H9 (cell line): ENCODE data around the gene ZBTB20. TPM values are rescaled to one million over a fixed set of nuclear protein-coding genes. Genes with fewer than 3 reads are reported as not detected.

Experiments used
- DNase-seq: peaks from one replicate; pipeline ENCODE4 v3.0.0-alpha.2; 2017
- H2AFZ ChIP-seq: one replicate; pipeline ENCODE4 v1.6.1; 2013; ENCODE audit warnings: mild to moderate bottlenecking, low read length, control low read depth, moderate library complexity
- H2AK5ac ChIP-seq: 2 replicates; pipeline ENCODE4 v1.6.1; 2013; ENCODE audit warnings: low read length, control low read depth, mixed read lengths; ENCODE audit not compliant: insufficient read length
- H2BK120ac ChIP-seq: one replicate; pipeline ENCODE4 v1.6.1; 2013; ENCODE audit warnings: low read depth, mild to moderate bottlenecking, low read length, control low read depth, inconsistent platforms; ENCODE audit not compliant: poor library complexity, severe bottlenecking
- H2BK12ac ChIP-seq: 2 replicates; pipeline ENCODE4 v1.6.1; 2013; ENCODE audit warnings: low read length, control low read depth, mixed read lengths, low read depth; ENCODE audit not compliant: insufficient read length
- H2BK15ac ChIP-seq: 2 replicates; pipeline ENCODE4 v1.6.1; 2013; ENCODE audit warnings: low read depth, low read length, control low read depth
- H2BK20ac ChIP-seq: one replicate; pipeline ENCODE4 v1.6.1; 2013; ENCODE audit warnings: low read depth, mild to moderate bottlenecking, low read length, control low read depth, inconsistent platforms; ENCODE audit not compliant: poor library complexity, severe bottlenecking
- H2BK5ac ChIP-seq: 2 replicates; pipeline ENCODE4 v1.6.1; 2013; ENCODE audit warnings: low read length, control low read depth, mixed read lengths; ENCODE audit not compliant: insufficient read length
- H3K14ac ChIP-seq: 2 replicates; pipeline ENCODE4 v1.6.1; 2013; ENCODE audit warnings: low read length, control low read depth; ENCODE audit not compliant: insufficient read depth
- H3K18ac ChIP-seq: 2 replicates; pipeline ENCODE4 v1.6.1; 2013; ENCODE audit warnings: low read depth, mild to moderate bottlenecking, mixed read lengths, low read length, control low read depth; ENCODE audit not compliant: insufficient read length
- H3K23ac ChIP-seq: 2 replicates; pipeline ENCODE4 v1.6.1; 2013; ENCODE audit warnings: low read length, control low read depth, mixed read lengths, low read depth; ENCODE audit not compliant: insufficient read length
- H3K23me2 ChIP-seq: 2 replicates; pipeline ENCODE4 v1.6.1; 2013; ENCODE audit warnings: low read depth, mild to moderate bottlenecking, mixed read lengths, low read length, control low read depth; ENCODE audit not compliant: insufficient read length, poor library complexity, severe bottlenecking
- H3K27ac ChIP-seq: 2 replicates; pipeline ENCODE4 v1.5.1; 2013; ENCODE audit warnings: low read length, control low read depth, mixed read lengths, low read depth; ENCODE audit not compliant: insufficient read length
- H3K27me3 ChIP-seq: 2 replicates; pipeline ENCODE4 v1.6.1; 2013; ENCODE audit warnings: low read length, control low read depth, inconsistent platforms; ENCODE audit not compliant: insufficient read depth
- H3K4ac ChIP-seq: 2 replicates; pipeline ENCODE4 v1.6.1; 2013; ENCODE audit warnings: low read depth, mild to moderate bottlenecking, control low read depth, inconsistent platforms, low read length, moderate library complexity
- H3K4me1 ChIP-seq: 2 replicates; pipeline ENCODE4 v1.6.1; 2013; ENCODE audit warnings: low read length, control low read depth, inconsistent platforms; ENCODE audit not compliant: insufficient read depth
- H3K4me2 ChIP-seq: 2 replicates; pipeline ENCODE4 v1.6.1; 2013; ENCODE audit warnings: low read length, control low read depth, mixed read lengths; ENCODE audit not compliant: insufficient read length, insufficient read depth
- H3K56ac ChIP-seq: 2 replicates; pipeline ENCODE4 v1.6.1; 2013; ENCODE audit warnings: low read depth, mild to moderate bottlenecking, mixed read lengths, low read length, control low read depth; ENCODE audit not compliant: insufficient read length
- H3K79me1 ChIP-seq: 2 replicates; pipeline ENCODE4 v1.6.1; 2013; ENCODE audit warnings: low read depth, mild to moderate bottlenecking, moderate library complexity, low read length, control low read depth, inconsistent platforms; ENCODE audit not compliant: insufficient read depth, poor library complexity, severe bottlenecking
- H3K79me2 ChIP-seq: 2 replicates; pipeline ENCODE4 v1.6.1; 2013; ENCODE audit warnings: low read length, control low read depth, inconsistent platforms; ENCODE audit not compliant: insufficient read depth
- H3K9ac ChIP-seq: 2 replicates; pipeline ENCODE4 v1.6.1; 2013; ENCODE audit warnings: low read length, control low read depth, mixed read lengths; ENCODE audit not compliant: insufficient read length; ENCODE audit errors: extremely low read depth
- H3K9me3 ChIP-seq: one replicate; pipeline ENCODE4 v1.6.1; 2013; ENCODE audit warnings: low read depth, low read length, inconsistent platforms; ENCODE audit not compliant: control insufficient read depth
- H3T11ph ChIP-seq: one replicate; pipeline ENCODE4 v1.6.1; 2013; ENCODE audit warnings: mild to moderate bottlenecking, low read length, control low read depth, inconsistent platforms
- H4K20me1 ChIP-seq: one replicate; pipeline ENCODE4 v1.6.1; 2013; ENCODE audit not compliant: control insufficient read depth, insufficient read length, insufficient read depth
- H4K5ac ChIP-seq: 2 replicates; pipeline ENCODE4 v1.6.1; 2013; ENCODE audit warnings: low read depth, mild to moderate bottlenecking, mixed read lengths, low read length, control low read depth; ENCODE audit not compliant: insufficient read length
- H4K8ac ChIP-seq: replicated peaks from 2 replicates; pipeline ENCODE4 v1.6.1; 2013; ENCODE audit warnings: low read length, control low read depth, mixed read lengths, low read depth; ENCODE audit not compliant: insufficient read length
- H4K91ac ChIP-seq: 2 replicates; pipeline ENCODE4 v1.6.1; 2013; ENCODE audit warnings: low read depth, mild to moderate bottlenecking, moderate library complexity, mixed read lengths, low read length, control low read depth; ENCODE audit not compliant: insufficient read length
- H3K27ac Mint-ChIP-seq, 3 experiments: 2 replicates in 2 of 3; 3 replicates in 1 of 3; pipeline ENCODE4 v1.8.0; 2020 to 2021; ENCODE audit warnings: mixed read lengths in 3 of 3, mild to moderate bottlenecking in 1 of 3, moderate library complexity in 1 of 3
- H3K27me3 Mint-ChIP-seq: 2 replicates; pipeline ENCODE4 v1.8.0; 2021; ENCODE audit warnings: low read depth, mild to moderate bottlenecking, moderate library complexity, mixed read lengths
- H3K36me3 Mint-ChIP-seq, 3 experiments: 2 replicates in 2 of 3; 3 replicates in 1 of 3; pipeline ENCODE4 v1.8.0; 2020 to 2021; ENCODE audit warnings: low read depth in 3 of 3, mixed read lengths in 3 of 3; ENCODE audit not compliant: insufficient read depth in 1 of 3
- H3K4me1 Mint-ChIP-seq, 2 experiments: 2 replicates each; pipeline ENCODE4 v1.8.0; 2020; ENCODE audit warnings: mixed read lengths in 2 of 2
- H3K4me3 Mint-ChIP-seq, 2 experiments: 2 replicates in 1 of 2; 3 replicates in 1 of 2; pipeline ENCODE4 v1.8.0; 2020 to 2021; ENCODE audit warnings: mild to moderate bottlenecking in 2 of 2, mixed read lengths in 2 of 2, moderate library complexity in 1 of 2
- H3K9me3 Mint-ChIP-seq, 2 experiments: 2 replicates in 1 of 2; 3 replicates in 1 of 2; pipeline ENCODE4 v1.8.0; 2020; ENCODE audit warnings: mild to moderate bottlenecking in 2 of 2, mixed read lengths in 2 of 2, moderate library complexity in 1 of 2
- CTCF ChIP-seq: fragments of 200-600 bp; sonication (generic); conservative IDR thresholded peaks from 3 replicates; pipeline ENCODE4 v1.8.0; 2021; ENCODE audit warnings: antibody characterized with exemption, mild to moderate bottlenecking
- WGBS: extraction: QIAGEN DNeasy Blood & Tissue Kit; methylation state at CpG from one replicate; pipeline ENCODE4 v1.1.7; 2013; ENCODE audit warnings: missing lambda C conversion rate, low lambda C conversion rate, mixed read lengths; ENCODE audit not compliant: insufficient read length; ENCODE audit errors: extremely low coverage; 5-methylcytosine and 5-hydroxymethylcytosine counted together
- total RNA-seq: library from RNA; stranded (reverse); gene quantifications from 2 replicates; pipeline ENCODE4 v1.2.1, GENCODE V29; 2021

The ZBTB20 gene
- total RNA-seq, 1 experiment from 2014 or later: 0.70 TPM

GRCh38 chr3:114903213-114903612 is 243.9 kb downstream of the ZBTB20 start:
- Histone ChIP-seq H2BK5ac (no peak overlapping the region), H3T11ph (no peak overlapping the region), H2AFZ (no peak overlapping the region), H3K79me1 (no peaks in the 10 kb centered on the region), H3K4me2 (no peak overlapping the region), H2AK5ac (no peak overlapping the region), H4K5ac (no peak overlapping the region), H3K9me3 (no peaks in the 10 kb centered on the region), H3K4me1 (peaks cover 3% of the 10 kb centered on the region), H3K23ac (no peak overlapping the region), H4K91ac (no peak overlapping the region), H3K14ac (no peak overlapping the region), H3K27ac (no peak overlapping the region), H3K23me2 (no peaks in the 10 kb centered on the region), H2BK12ac (no peak overlapping the region), H2BK20ac (no peak overlapping the region), H3K9ac (no peak overlapping the region), H4K8ac (no peak overlapping the region), H4K20me1 (no peaks in the 10 kb centered on the region), H3K79me2 (no peaks in the 10 kb centered on the region), H2BK15ac (no peak overlapping the region), H3K18ac (no peak overlapping the region), H3K4ac (no peak overlapping the region), H2BK120ac (no peak overlapping the region), H3K27me3 (no peaks in the 10 kb centered on the region; the same call in 1 of the 2 replicates), H3K56ac (no peak overlapping the region)
- no peak overlapping the region; a peak in 1 of 5 replicates for H3K4me3 Mint-ChIP-seq
- no peaks in the 10 kb centered on the region; the same call in 1 of the 2 replicates for H3K27me3 Mint-ChIP-seq
- peak overlapping the region in 1 of 3 experiments; percentile 63; a peak in 1 of 7 replicates for H3K27ac Mint-ChIP-seq
- no peak for TF ChIP-seq CTCF
- H3K36me3 Mint-ChIP-seq: no peaks in the 10 kb centered on the region
- DNase-seq: no peak
- no peaks in the 10 kb centered on the region for H3K9me3 Mint-ChIP-seq
- peaks cover 22 to 32% of the 10 kb centered on the region in 2 experiments for H3K4me1 Mint-ChIP-seq
- WGBS: no CpG with 5 or more reads among the region's 1 CpG
